Fibroblast of lung (primary cell): ENCODE data around the gene G3BP2. TPM values are rescaled to one million over a fixed set of nuclear protein-coding genes. Genes with fewer than 3 reads are reported as not detected.

Experiments
- DNase-seq, 2 donors: peaks; one replicate each; pipeline versions ENCODE4 v3.0.0 to v3.0.0-alpha.2; 2010; ENCODE audit warnings: low read depth in 2 of 2
- H2AFZ ChIP-seq: 2 replicates; pipeline ENCODE4 v1.5.1; 2012; ENCODE audit warnings: low read length, control low read depth, inconsistent platforms
- H3K27ac ChIP-seq: 2 replicates; pipeline ENCODE4 v1.5.1; 2011; ENCODE audit warnings: low read length, control low read depth; ENCODE audit not compliant: insufficient read depth
- H3K27me3 ChIP-seq: 2 replicates; pipeline ENCODE4 v1.5.1; 2011; ENCODE audit warnings: mild to moderate bottlenecking, low read length; ENCODE audit not compliant: control insufficient read depth, insufficient read depth
- H3K36me3 ChIP-seq: 2 replicates; pipeline ENCODE4 v1.5.1; 2011; ENCODE audit warnings: low read length; ENCODE audit not compliant: control insufficient read depth, insufficient read depth
- H3K4me1 ChIP-seq: 2 replicates; pipeline ENCODE4 v1.5.1; 2011; ENCODE audit warnings: low read length; ENCODE audit not compliant: control insufficient read depth, insufficient read depth; ENCODE audit errors: extremely low read depth
- H3K4me2 ChIP-seq: 2 replicates; pipeline ENCODE4 v1.5.1; 2011; ENCODE audit warnings: low read length, control low read depth; ENCODE audit not compliant: insufficient read depth; ENCODE audit errors: extremely low read depth
- H3K4me3 ChIP-seq, 4 experiments: fragments of 200-600 bp in 1 of 4; sonication (generic) in 1 of 4; replicated peaks in 1 of 4; 2 replicates each; pipeline ENCODE4 v1.5.1; 2011 to 2016; ENCODE audit warnings: low read length in 4 of 4, low read depth in 3 of 4, mild to moderate bottlenecking in 3 of 4, control low read depth in 2 of 4, inconsistent platforms in 1 of 4, mixed read lengths in 1 of 4; ENCODE audit not compliant: insufficient read depth in 1 of 4; ENCODE audit errors: control extremely low read depth in 1 of 4
- H3K79me2 ChIP-seq: 2 replicates; pipeline ENCODE4 v1.5.1; 2012; ENCODE audit warnings: mild to moderate bottlenecking, low read length, inconsistent platforms; ENCODE audit not compliant: control insufficient read depth, insufficient read depth
- H3K9ac ChIP-seq: 2 replicates; pipeline ENCODE4 v1.5.1; 2011; ENCODE audit warnings: mild to moderate bottlenecking, low read length, control low read depth; ENCODE audit not compliant: insufficient read depth
- H3K9me3 ChIP-seq: 2 replicates; pipeline ENCODE4 v1.5.1; 2012; ENCODE audit warnings: low read depth, low read length; ENCODE audit not compliant: control insufficient read depth, insufficient read depth
- H4K20me1 ChIP-seq: 2 replicates; pipeline ENCODE4 v1.5.1; 2011; ENCODE audit warnings: low read length; ENCODE audit not compliant: control insufficient read depth, insufficient read depth; ENCODE audit errors: extremely low read depth
- EZH2 ChIP-seq: IDR thresholded peaks from 2 replicates; pipeline ENCODE4 v1.5.1; 2012; ENCODE audit warnings: low read length, control low read depth, mild to moderate bottlenecking; ENCODE audit errors: missing control alignments
- polyA plus RNA-seq, 2 donors: library from polyadenylated mRNA; depleted of rRNA in 1 of 2; stranded (reverse) in 1 of 2; unstranded in 1 of 2; fragments of >200 nt; gene quantifications; 2 replicates each; pipeline ENCODE4 v1.2.1, GENCODE V29; 2011 to 2012; ENCODE audit warnings: missing spikeins in 1 of 2
- total RNA-seq: library from RNA; depleted of rRNA; stranded (reverse); fragments of >200 nt; gene quantifications from 2 replicates; pipeline ENCODE4 v1.2.1, GENCODE V29; 2014
- TF ChIP-seq, protein P1 (sequence below), 2 donors: IDR thresholded peaks in 1 of 2; conservative IDR thresholded peaks in 1 of 2; 1 replicate in 1 of 2; 2 replicates in 1 of 2; pipeline ENCODE4 v1.5.1; 2011 to 2012; ENCODE audit warnings: low read length in 2 of 2, control low read depth in 1 of 2, inconsistent platforms in 1 of 2, low read depth in 1 of 2, mild to moderate bottlenecking in 1 of 2

G3BP2 gene
- total and polyA plus RNA-seq, 2 donors (not counting 1 experiment from before 2014, with no cell fraction given): 143 TPM

DNA sequence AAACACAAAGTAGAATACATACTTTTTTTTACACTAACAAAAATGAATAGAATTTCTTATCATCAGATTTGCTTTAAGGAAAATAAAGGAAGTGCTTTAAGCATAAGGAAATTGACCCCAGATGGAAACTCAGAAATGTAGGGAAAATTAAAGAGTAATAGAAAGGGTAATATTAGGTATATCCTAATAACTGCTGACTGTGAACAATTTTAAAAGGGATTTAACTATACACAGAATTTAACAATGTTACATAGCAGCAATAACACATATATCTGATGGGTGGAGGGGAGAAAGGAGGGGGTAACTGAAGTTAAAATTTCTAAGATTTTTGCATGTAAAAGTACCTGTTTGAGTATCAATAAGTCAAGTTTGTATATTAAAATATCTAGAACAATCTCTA, 51.5 kb downstream of the G3BP2 start:
- no peak overlapping the region for H2AFZ ChIP-seq
- TF ChIP-seq, protein P1, sequence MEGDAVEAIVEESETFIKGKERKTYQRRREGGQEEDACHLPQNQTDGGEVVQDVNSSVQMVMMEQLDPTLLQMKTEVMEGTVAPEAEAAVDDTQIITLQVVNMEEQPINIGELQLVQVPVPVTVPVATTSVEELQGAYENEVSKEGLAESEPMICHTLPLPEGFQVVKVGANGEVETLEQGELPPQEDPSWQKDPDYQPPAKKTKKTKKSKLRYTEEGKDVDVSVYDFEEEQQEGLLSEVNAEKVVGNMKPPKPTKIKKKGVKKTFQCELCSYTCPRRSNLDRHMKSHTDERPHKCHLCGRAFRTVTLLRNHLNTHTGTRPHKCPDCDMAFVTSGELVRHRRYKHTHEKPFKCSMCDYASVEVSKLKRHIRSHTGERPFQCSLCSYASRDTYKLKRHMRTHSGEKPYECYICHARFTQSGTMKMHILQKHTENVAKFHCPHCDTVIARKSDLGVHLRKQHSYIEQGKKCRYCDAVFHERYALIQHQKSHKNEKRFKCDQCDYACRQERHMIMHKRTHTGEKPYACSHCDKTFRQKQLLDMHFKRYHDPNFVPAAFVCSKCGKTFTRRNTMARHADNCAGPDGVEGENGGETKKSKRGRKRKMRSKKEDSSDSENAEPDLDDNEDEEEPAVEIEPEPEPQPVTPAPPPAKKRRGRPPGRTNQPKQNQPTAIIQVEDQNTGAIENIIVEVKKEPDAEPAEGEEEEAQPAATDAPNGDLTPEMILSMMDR (conservative IDR thresholded peaks at IDR 0.05 in 1 of 2, IDR thresholded peaks at IDR 0.05 in 1 of 2; ENCODE audit: low read depth in 1 of 2, low read length in 2 of 2): no peak
- TF ChIP-seq EZH2: no peak
- no peaks in the 10 kb centered on the region for H3K36me3 ChIP-seq
- no peak overlapping the region for H3K4me2 ChIP-seq
- H3K4me3 ChIP-seq: no peak overlapping the region
- DNase-seq: no peak
- H3K27ac ChIP-seq: no peak overlapping the region
- H3K4me1 ChIP-seq: no peaks in the 10 kb centered on the region
- no peak overlapping the region for H3K9ac ChIP-seq
- H4K20me1 ChIP-seq: no peaks in the 10 kb centered on the region
- H3K79me2 ChIP-seq: no peaks in the 10 kb centered on the region
- no peaks in the 10 kb centered on the region for H3K9me3 ChIP-seq
- no peaks in the 10 kb centered on the region for H3K27me3 ChIP-seq

DNA sequence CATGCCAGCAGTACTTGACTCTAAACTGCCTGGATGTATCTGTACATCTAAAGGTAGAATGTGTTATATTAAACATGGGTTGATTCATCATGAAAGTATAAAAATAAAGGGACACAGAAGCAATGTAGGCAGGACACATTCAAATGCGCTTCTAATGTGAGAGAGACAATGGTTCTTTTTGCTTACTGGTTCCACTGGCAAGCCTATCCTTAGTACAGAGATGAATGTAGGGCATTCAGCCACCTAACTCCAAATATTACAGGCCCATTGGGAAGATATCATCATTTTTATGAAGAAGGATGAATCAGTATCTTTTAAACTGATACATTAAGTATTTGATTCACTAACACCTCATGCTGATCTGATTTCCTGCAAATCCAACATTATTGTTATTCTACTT, 60.9 kb downstream of the G3BP2 start:
- H3K27me3 ChIP-seq: no peaks in the 10 kb centered on the region
- H3K36me3 ChIP-seq: no peaks in the 10 kb centered on the region
- H3K9ac ChIP-seq: no peak overlapping the region
- no peak overlapping the region for H3K4me2 ChIP-seq
- H2AFZ ChIP-seq: no peak overlapping the region
- H3K4me1 ChIP-seq: no peaks in the 10 kb centered on the region
- H3K4me3 ChIP-seq: no peak overlapping the region
- TF ChIP-seq, protein P1 (conservative IDR thresholded peaks at IDR 0.05 in 1 of 2, IDR thresholded peaks at IDR 0.05 in 1 of 2; ENCODE audit: low read depth in 1 of 2, low read length in 2 of 2): no peak
- no peak for TF ChIP-seq EZH2
- DNase-seq: no peak
- no peak overlapping the region for H3K27ac ChIP-seq
- H3K79me2 ChIP-seq: no peaks in the 10 kb centered on the region
- H4K20me1 ChIP-seq: no peaks in the 10 kb centered on the region
- H3K9me3 ChIP-seq: no peaks in the 10 kb centered on the region

DNA sequence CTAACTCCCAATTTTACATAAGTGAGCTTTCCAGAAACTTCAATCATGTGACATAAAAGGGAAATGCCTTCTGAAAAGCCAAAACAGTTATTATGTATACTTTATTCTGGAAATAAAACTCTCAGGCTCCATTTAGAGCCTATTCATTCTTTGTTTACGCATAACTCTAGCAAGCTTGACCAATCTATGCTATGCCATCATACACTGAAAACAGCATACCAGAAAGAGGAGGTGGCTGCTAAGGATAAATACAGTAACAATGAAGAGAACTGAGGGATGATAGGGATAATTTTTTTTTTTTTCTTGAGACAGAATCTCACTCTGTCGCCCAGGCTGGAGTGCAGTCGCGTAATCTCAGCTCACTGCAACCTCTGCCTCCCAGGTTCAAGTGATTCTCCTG, 67.3 kb downstream of the G3BP2 start:
- Histone ChIP-seq H3K4me1 (no peaks in the 10 kb centered on the region), H3K27ac (no peak overlapping the region), H4K20me1 (no peaks in the 10 kb centered on the region), H3K79me2 (no peaks in the 10 kb centered on the region), H3K4me3 (no peak overlapping the region), H2AFZ (no peak overlapping the region), H3K27me3 (no peaks in the 10 kb centered on the region), H3K4me2 (no peak overlapping the region), H3K9me3 (no peaks in the 10 kb centered on the region), H3K36me3 (no peaks in the 10 kb centered on the region), H3K9ac (no peak overlapping the region)
- no peak for DNase-seq
- TF ChIP-seq EZH2: no peak
- TF ChIP-seq, protein P1 (conservative IDR thresholded peaks at IDR 0.05 in 1 of 2, IDR thresholded peaks at IDR 0.05 in 1 of 2; ENCODE audit: low read depth in 1 of 2, low read length in 2 of 2): no peak
